Caco-2 (cell line): ENCODE results near the gene ZC3H4. TPM values are rescaled to one million over a fixed set of nuclear protein-coding genes. Genes with fewer than 3 reads are reported as not detected.

Experiments used
- BruUV-seq: library from RNA; stranded (reverse); fragments of 400-500 nt; replicated peaks from 2 replicates; lab custom pipeline; 2021; lab: Mats Ljungman, UMichigan
- CTCF ChIA-PET: fragments of 300-600 bp; sonication (Branson Sonifier 250); formaldehyde crosslinking; loops from one replicate; lab custom pipeline; 2022; ENCODE audit warnings: antibody characterized with exemption; lab: Charles Lee
- POLR2A ChIA-PET: fragments of 300-600 bp; sonication (Branson Sonifier 250); formaldehyde crosslinking; loops from one replicate; lab custom pipeline; 2022; ENCODE audit warnings: antibody characterized with exemption; lab: Charles Lee
- DNase-seq, 2 experiments: peaks; one replicate each; pipeline versions ENCODE4 v3.0.0 to v3.0.0-alpha.2; 2020 to 2022
- H3K27me3 ChIP-seq: replicated peaks from 2 replicates; pipeline ENCODE4 v1.6.0; 2011; ENCODE audit warnings: low read length; ENCODE audit not compliant: control insufficient read depth, insufficient read depth
- H3K36me3 ChIP-seq: 2 replicates; pipeline ENCODE4 v1.5.1; 2011; ENCODE audit warnings: low read length; ENCODE audit not compliant: control insufficient read depth, insufficient read depth
- H3K4me1 ChIP-seq: fragments of 250-450 bp; sonication (Bioruptor Pico); 2 replicates; pipeline ENCODE4 v1.5.1; 2020; ENCODE audit warnings: mild to moderate bottlenecking
- H3K4me3 ChIP-seq: 2 replicates; pipeline ENCODE4 v1.5.1; 2011; ENCODE audit warnings: low read depth, mild to moderate bottlenecking, control low read depth, low read length
- H3K9me3 ChIP-seq: fragments of 250-450 bp; sonication (Bioruptor Pico); 2 replicates; pipeline ENCODE4 v1.5.1; 2020; ENCODE audit warnings: mild to moderate bottlenecking, moderate library complexity
- H3K27ac Mint-ChIP-seq: one replicate; pipeline ENCODE4 v1.8.0; 2022; ENCODE audit warnings: mixed read lengths; ENCODE audit not compliant: unreplicated experiment
- H3K27me3 Mint-ChIP-seq: one replicate; pipeline ENCODE4 v1.8.0; 2022; ENCODE audit warnings: mixed read lengths; ENCODE audit not compliant: insufficient read depth, unreplicated experiment
- H3K36me3 Mint-ChIP-seq: one replicate; pipeline ENCODE4 v1.8.0; 2022; ENCODE audit warnings: mild to moderate bottlenecking, mixed read lengths; ENCODE audit not compliant: insufficient read depth, unreplicated experiment
- H3K4me1 Mint-ChIP-seq: one replicate; pipeline ENCODE4 v1.8.0; 2022; ENCODE audit warnings: low read depth, mixed read lengths; ENCODE audit not compliant: unreplicated experiment
- H3K4me3 Mint-ChIP-seq: one replicate; pipeline ENCODE4 v1.8.0; 2022; ENCODE audit warnings: mild to moderate bottlenecking, moderate library complexity, mixed read lengths; ENCODE audit not compliant: unreplicated experiment
- H3K9me3 Mint-ChIP-seq: one replicate; pipeline ENCODE4 v1.8.0; 2022; ENCODE audit warnings: mixed read lengths; ENCODE audit not compliant: unreplicated experiment
- CTCF ChIP-seq, 2 experiments: fragments of 200-600 bp in 1 of 2; IDR thresholded peaks; 1 replicate in 1 of 2; 2 replicates in 1 of 2; pipeline versions ENCODE4 v1.5.1 to v1.8.0; 2011 to 2022; ENCODE audit warnings: antibody characterized with exemption in 1 of 2, control low read depth in 1 of 2, inconsistent platforms in 1 of 2, low read depth in 1 of 2, low read length in 1 of 2, mild to moderate bottlenecking in 1 of 2, moderate library complexity in 1 of 2; ENCODE audit not compliant: insufficient read depth in 1 of 2, severe bottlenecking in 1 of 2, unreplicated experiment in 1 of 2
- intact Hi-C: fragments of 100-400 bp; cut with micrococcal nuclease; formaldehyde crosslinking; loops from one replicate; pipeline ENCODE4 v1.10.0; 2022; ENCODE audit not compliant: unreplicated experiment
- total RNA-seq: library from RNA; stranded (reverse); gene quantifications from 2 replicates; pipeline ENCODE4 v1.2.3, GENCODE V29; 2022

ZC3H4 gene
- total RNA-seq, 1 experiment from 2014 or later = 70.3 TPM

DNA sequence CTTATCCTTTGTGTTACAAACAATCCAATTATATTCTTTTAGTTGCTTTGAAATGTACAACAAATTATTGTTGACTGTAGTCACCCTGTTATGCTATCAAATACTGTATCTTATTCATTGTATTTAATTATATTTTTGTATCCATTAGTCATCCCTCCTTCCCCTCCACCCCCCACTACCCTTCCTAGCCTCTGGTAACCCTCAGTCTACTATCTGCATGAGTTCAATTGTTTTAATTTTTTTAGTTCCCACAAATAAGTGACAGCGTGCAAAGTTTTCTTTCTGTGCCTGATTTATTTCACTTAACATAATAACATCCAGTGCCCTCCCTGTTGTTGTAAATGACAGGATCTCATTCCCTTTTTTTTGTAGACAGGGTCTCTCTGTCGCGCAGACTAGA lies 21.6 kb upstream of the ZC3H4 start:
- Histone ChIP-seq H3K4me3 (no peak overlapping the region), H3K36me3 (peaks cover 3% of the 10 kb centered on the region; the same call in 1 of the 2 replicates), H3K4me1 (peaks cover 50% of the 10 kb centered on the region), H3K27me3 (no peaks in the 10 kb centered on the region), H3K9me3 (peaks cover 2% of the 10 kb centered on the region)
- Mint-ChIP-seq H3K4me1 (peaks cover 37% of the 10 kb centered on the region), H3K36me3 (peaks cover 97% of the 10 kb centered on the region), H3K27ac (peak overlapping the region; percentile 98), H3K9me3 (peaks cover 4% of the 10 kb centered on the region), H3K27me3 (no peaks in the 10 kb centered on the region), H3K4me3 (peak overlapping the region; percentile 94)
- no TSS peak for BruUV-seq
- CTCF ChIA-PET = interaction anchor here (0.8 to 1.2 kb wide), 4 partner anchors 65 to 140 kb away, joined by 3 to 8 read pairs (median 3); no protein-coding TSS in a partner anchor
- no peak for DNase-seq
- TF ChIP-seq CTCF (IDR thresholded peaks at IDR 0.05; ENCODE audit: insufficient read depth in 1 of 2, low read depth in 1 of 2, low read length in 1 of 2, severe bottlenecking in 1 of 2, unreplicated experiment in 1 of 2) = no peak
- POLR2A ChIA-PET = interaction anchor here (1.2 kb wide), 1 partner anchor 22 kb away, joined by 8 read pairs; the partner anchor contains the start of gene ZC3H4
- intact Hi-C loops = no loop called here

- H3K9me3 ChIP-seq = peaks cover 6% of the 10 kb centered on the region
- H3K4me1 ChIP-seq = peaks cover 50% of the 10 kb centered on the region
- peaks cover 3% of the 10 kb centered on the region; the same call in 1 of the 2 replicates for H3K36me3 ChIP-seq
- H3K9me3 Mint-ChIP-seq = peaks cover 10% of the 10 kb centered on the region
- H3K4me3 ChIP-seq = no peak overlapping the region; the same call in 1 of the 2 replicates
- intact Hi-C loops = loop anchor here (5.0 kb wide), 1 partner anchor 108 kb away; no protein-coding TSS in a partner anchor
- H3K4me1 Mint-ChIP-seq = peaks cover 37% of the 10 kb centered on the region
- POLR2A ChIA-PET = interaction anchor here (0.7 to 1.2 kb wide), 2 partner anchors 21 to 514 kb away, joined by 3 to 8 read pairs; partner anchors contain the start of gene ZC3H4
- H3K36me3 Mint-ChIP-seq = peaks cover 97% of the 10 kb centered on the region
- H3K4me3 Mint-ChIP-seq = peak overlapping the region; percentile 94
- no peaks in the 10 kb centered on the region for H3K27me3 ChIP-seq
- CTCF ChIA-PET = interaction anchor here (0.8 to 1.2 kb wide), 4 partner anchors 65 to 141 kb away, joined by 3 to 8 read pairs (median 3); no protein-coding TSS in a partner anchor
- no peak for TF ChIP-seq CTCF (IDR thresholded peaks at IDR 0.05; ENCODE audit: insufficient read depth in 1 of 2, low read depth in 1 of 2, low read length in 1 of 2, severe bottlenecking in 1 of 2, unreplicated experiment in 1 of 2)
- H3K27ac Mint-ChIP-seq = peak overlapping the region; percentile 98
- peak; percentile 55 to 63 for DNase-seq
- no peaks in the 10 kb centered on the region for H3K27me3 Mint-ChIP-seq
- BruUV-seq = no TSS peak
Observed at GRCh38 chr19:47134545-47134944, 21.0 kb upstream of the ZC3H4 start.

GRCh38 chr19:47133021-47133471 lies 19.5 kb upstream of the ZC3H4 start:
- TF ChIP-seq CTCF (IDR thresholded peaks at IDR 0.05; ENCODE audit: insufficient read depth in 1 of 2, low read depth in 1 of 2, low read length in 1 of 2, severe bottlenecking in 1 of 2, unreplicated experiment in 1 of 2) = no peak
- POLR2A ChIA-PET = interaction anchor here (0.6 kb wide), 1 partner anchor 20 kb away, joined by 5 read pairs; the partner anchor contains the start of gene ZC3H4
- H3K27me3 ChIP-seq = no peaks in the 10 kb centered on the region
- peaks cover 85% of the 10 kb centered on the region for H3K36me3 Mint-ChIP-seq
- peaks cover 37% of the 10 kb centered on the region for H3K4me1 Mint-ChIP-seq
- peaks cover 6% of the 10 kb centered on the region for H3K9me3 ChIP-seq
- DNase-seq = no peak
- H3K4me1 ChIP-seq = peaks cover 50% of the 10 kb centered on the region
- H3K9me3 Mint-ChIP-seq = peaks cover 10% of the 10 kb centered on the region
- CTCF ChIA-PET = no interaction called here
- peak overlapping the region; percentile 98 for H3K27ac Mint-ChIP-seq
- peaks cover 3% of the 10 kb centered on the region; the same call in 1 of the 2 replicates for H3K36me3 ChIP-seq
- intact Hi-C loops = loop anchor here (5.0 kb wide), 1 partner anchor 109 kb away; no protein-coding TSS in a partner anchor
- peak overlapping the region; percentile 94 for H3K4me3 Mint-ChIP-seq
- H3K27me3 Mint-ChIP-seq = no peaks in the 10 kb centered on the region
- BruUV-seq = no TSS peak
- no peak overlapping the region for H3K4me3 ChIP-seq
